HCT116 (cell line): Measurements from ENCODE around the gene ACADVL. TPM values are rescaled to one million over a fixed set of nuclear protein-coding genes. Genes with fewer than 3 reads are reported as not detected.

ENCODE experiments used
- ATAC-seq: fragments of 200-7000 bp; cut with Tn5 transposase; 2 replicates; pipeline ENCODE4 v1.9.1; 2020; ENCODE audit warnings: mild to moderate bottlenecking, moderate library complexity
- BruUV-seq: library from RNA; stranded (reverse); fragments of 400-500 nt; replicated peaks from 2 replicates; lab custom pipeline; 2021; lab: Mats Ljungman, UMichigan
- CTCF ChIA-PET: fragments of 300-600 bp; sonication (Branson Sonifier 250); formaldehyde crosslinking; loops from one replicate; lab custom pipeline; 2021; ENCODE audit warnings: antibody characterized with exemption; lab: Charles Lee
- POLR2A ChIA-PET: fragments of 300-600, 350-600 bp; sonication (Branson Sonifier 250); formaldehyde crosslinking; loops from one replicate; lab custom pipeline; 2021; ENCODE audit warnings: antibody characterized with exemption; lab: Charles Lee
- RAD21 ChIA-PET, 2 experiments: fragments of 300-600 bp; sonication (Branson Sonifier 250); formaldehyde crosslinking; loops; one replicate each; lab custom pipeline; 2023; ENCODE audit warnings: low total read pairs in 2 of 2; ENCODE audit not compliant: uncharacterized antibody in 2 of 2, unreplicated experiment in 2 of 2, low non-redundant PET in 1 of 2; lab: Charles Lee
- DNase-seq: peaks from one replicate; pipeline ENCODE4 v3.0.0-alpha.2; 2010; ENCODE audit warnings: low read depth, low spot score
- H2AFZ ChIP-seq: fragments of 200-600 bp; shearing (Covaris generic), sonication (generic); 2 replicates; pipeline ENCODE4 v1.6.1; 2017; ENCODE audit warnings: low read depth, mixed run types, mixed read lengths, antibody characterized with exemption, low read length; ENCODE audit not compliant: poor library complexity, severe bottlenecking
- H3K27ac ChIP-seq: 2 replicates; pipeline ENCODE4 v1.5.1; 2012; ENCODE audit warnings: low read depth, low read length
- H3K27me3 ChIP-seq: fragments of 200-600 bp; sonication (generic); 2 replicates; pipeline ENCODE4 v1.6.1; 2016; ENCODE audit warnings: mixed run types, low read length, mixed read lengths; ENCODE audit not compliant: insufficient read depth
- H3K36me3 ChIP-seq, 2 experiments: fragments of 200-500 bp in 1 of 2; fragments of 200-600 bp in 1 of 2; sonication (Bioruptor generic) in 1 of 2; sonication (generic) in 1 of 2; 2 replicates each; pipeline versions ENCODE4 v1.5.1 to v1.6.1; 2014 to 2016; ENCODE audit warnings: low read length in 2 of 2, inconsistent platforms in 1 of 2, mixed read lengths in 1 of 2, mixed run types in 1 of 2; ENCODE audit not compliant: insufficient read depth in 2 of 2, control insufficient read depth in 1 of 2
- H3K4me1 ChIP-seq, 2 experiments: fragments of 200-600 bp in 1 of 2; sonication (generic) in 1 of 2; 2 replicates each; pipeline versions ENCODE4 v1.5.1 to v1.6.1; 2012 to 2017; ENCODE audit warnings: low read length in 2 of 2, inconsistent platforms in 1 of 2, mild to moderate bottlenecking in 1 of 2, mixed read lengths in 1 of 2, mixed run types in 1 of 2, moderate library complexity in 1 of 2; ENCODE audit not compliant: insufficient read depth in 2 of 2, control insufficient read depth in 1 of 2
- H3K4me2 ChIP-seq: fragments of 200-600 bp; sonication (generic); 2 replicates; pipeline ENCODE4 v1.6.1; 2017; ENCODE audit warnings: mixed run types, low read length, mixed read lengths
- H3K4me3 ChIP-seq, 2 experiments: fragments of 200-600 bp in 1 of 2; sonication (generic) in 1 of 2; replicated peaks in 1 of 2; 2 replicates each; pipeline ENCODE4 v1.5.1; 2011 to 2016; ENCODE audit warnings: low read length in 2 of 2, control low read depth in 1 of 2, low read depth in 1 of 2, mild to moderate bottlenecking in 1 of 2, mixed read lengths in 1 of 2, mixed run types in 1 of 2
- H3K79me2 ChIP-seq: fragments of 200-600 bp; sonication (generic); 2 replicates; pipeline ENCODE4 v1.6.1; 2017; ENCODE audit warnings: mild to moderate bottlenecking, mixed run types, low read length, moderate library complexity, mixed read lengths; ENCODE audit not compliant: insufficient read depth
- H3K9ac ChIP-seq: fragments of 200-600 bp; sonication (generic); 2 replicates; pipeline ENCODE4 v1.6.1; 2016; ENCODE audit warnings: low read length, mixed read lengths
- H3K9me2 ChIP-seq: fragments of 200-600 bp; sonication (generic), shearing (Covaris generic); 2 replicates; pipeline ENCODE4 v1.6.1; 2017; ENCODE audit warnings: mixed run types, mild to moderate bottlenecking, moderate library complexity; ENCODE audit not compliant: insufficient read depth
- H3K9me3 ChIP-seq, 2 experiments: fragments of 200-500 bp in 1 of 2; fragments of 200-600 bp in 1 of 2; sonication (Bioruptor generic) in 1 of 2; sonication (generic) in 1 of 2; 2 replicates each; pipeline ENCODE4 v1.6.1; 2014 to 2017; ENCODE audit warnings: low read length in 2 of 2, mixed read lengths in 2 of 2, inconsistent platforms in 1 of 2, low read depth in 1 of 2, mild to moderate bottlenecking in 1 of 2, mixed run types in 1 of 2, moderate library complexity in 1 of 2; ENCODE audit not compliant: control insufficient read depth in 1 of 2, insufficient read depth in 1 of 2
- H4K20me1 ChIP-seq: fragments of 200-600 bp; sonication (generic), shearing (Covaris generic); 2 replicates; pipeline ENCODE4 v1.6.1; 2017; ENCODE audit warnings: mixed run types, mild to moderate bottlenecking, moderate library complexity; ENCODE audit not compliant: insufficient read depth
- EGR1 ChIP-seq: IDR thresholded peaks from 2 replicates; pipeline ENCODE4 v1.6.1; 2012; ENCODE audit warnings: low read depth
- EZH2 ChIP-seq: fragments of 200-600 bp; sonication (generic); IDR thresholded peaks from 2 replicates; pipeline ENCODE4 v1.6.1; 2017; ENCODE audit warnings: antibody characterized with exemption, mixed run types
- EZH2phosphoT487 ChIP-seq: fragments of 200-600 bp; IDR thresholded peaks from 2 replicates; pipeline ENCODE4 v1.6.1; 2018; ENCODE audit warnings: antibody characterized with exemption, borderline replicate concordance
- JUND ChIP-seq: IDR thresholded peaks from 2 replicates; pipeline ENCODE4 v1.6.1; 2012
- SP1 ChIP-seq: IDR thresholded peaks from 2 replicates; pipeline ENCODE4 v1.6.1; 2012; ENCODE audit warnings: low read depth
- TCF7L2 ChIP-seq: IDR thresholded peaks from 2 replicates; pipeline ENCODE4 v1.7.0; 2011; ENCODE audit warnings: borderline replicate concordance, inconsistent platforms; ENCODE audit not compliant: insufficient read depth, insufficient read length; ENCODE audit errors: extremely low read depth
- YY1 ChIP-seq: IDR thresholded peaks from 2 replicates; pipeline ENCODE4 v1.6.1; 2011; ENCODE audit warnings: low read length, low read depth, moderate library complexity, mild to moderate bottlenecking; ENCODE audit not compliant: insufficient replicate concordance; ENCODE audit errors: extremely low read depth
- ZNF274 ChIP-seq: fragments of 200-500 bp; sonication (Bioruptor generic); IDR thresholded peaks from 2 replicates; pipeline ENCODE4 v1.6.1; 2014; ENCODE audit warnings: mild to moderate bottlenecking, low read depth, low read length, inconsistent platforms
- intact Hi-C: fragments of 100-400 bp; cut with micrococcal nuclease; formaldehyde crosslinking; loops from 2 replicates; pipeline ENCODE4 v1.10.0; 2022
- total RNA-seq: library from RNA; stranded (reverse); gene quantifications from one replicate; pipeline ENCODE4 v1.2.1, GENCODE V29; 2021; ENCODE audit not compliant: unreplicated experiment

ACADVL gene
- total RNA-seq, 1 experiment from 2014 or later = 554 TPM

GRCh38 chr17:7173687-7174602, 45.8 kb upstream of the ACADVL start (continued):
- TF ChIP-seq JUND = no peak
- TF ChIP-seq, all 23 proteins: peak for 0

GRCh38 chr17:7174603-7175326, 45.0 kb upstream of the ACADVL start:
- no peaks in the 10 kb centered on the region for H3K36me3 ChIP-seq
- no peaks in the 10 kb centered on the region for H3K9me2 ChIP-seq
- peaks cover 7 to 15% of the 10 kb centered on the region in 2 experiments for H3K4me1 ChIP-seq
- no peak for TF ChIP-seq EZH2phosphoT487
- TF ChIP-seq YY1 = no peak
- no peak for TF ChIP-seq TCF7L2
- TF ChIP-seq EGR1 = no peak
- no peak for TF ChIP-seq SP1
- no peak for TF ChIP-seq ZNF274
- TF ChIP-seq EZH2 = no peak
- TF ChIP-seq JUND = no peak
- no peaks in the 10 kb centered on the region for H4K20me1 ChIP-seq
- no peak overlapping the region for H3K4me3 ChIP-seq
- no peaks in the 10 kb centered on the region for H3K27me3 ChIP-seq
- H3K4me2 ChIP-seq = no peak overlapping the region
- H3K79me2 ChIP-seq = no peaks in the 10 kb centered on the region
- peaks cover 0 to 7% of the 10 kb centered on the region in 2 experiments; a peak in 1 of 4 replicates for H3K9me3 ChIP-seq
- H3K9ac ChIP-seq = no peak overlapping the region
- intact Hi-C loops = no loop called here
- DNase-seq = no peak
- no peak for ATAC-seq
- ChIA-PET POLR2A (no interaction called here), RAD21 (no interaction called here), CTCF (no interaction called here)
- H3K27ac ChIP-seq = no peak overlapping the region
- no peak overlapping the region for H2AFZ ChIP-seq
- BruUV-seq = no TSS peak
